Brain pericyte (primary cell): ENCODE measurements around the gene GRPEL1.

Experiments used
- DNase-seq: peaks from one replicate; pipeline ENCODE4 v3.0.0-alpha.2; 2012; ENCODE audit warnings: low read depth, low spot score

GRPEL1 gene

DNA sequence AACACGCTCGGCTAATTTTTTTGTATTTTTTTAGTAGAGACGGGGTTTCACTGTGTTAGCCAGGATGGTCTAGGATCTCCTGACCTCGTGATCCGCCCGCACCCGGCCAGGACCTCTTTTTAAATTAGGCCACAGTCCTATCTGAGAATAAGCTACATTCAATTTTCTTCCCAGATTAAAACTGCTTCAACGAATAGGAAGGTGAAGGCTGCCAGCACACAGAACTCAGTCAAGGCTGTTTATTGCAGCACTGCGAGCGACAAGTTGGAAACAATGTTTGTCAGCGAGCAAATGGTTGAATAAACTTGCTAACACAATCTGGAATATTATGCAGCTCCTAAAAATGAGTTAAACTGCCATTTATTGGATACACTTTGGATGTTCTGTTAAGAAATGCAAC lies 1.9 kb downstream of the GRPEL1 start:
- DNase-seq: no peak

DNA sequence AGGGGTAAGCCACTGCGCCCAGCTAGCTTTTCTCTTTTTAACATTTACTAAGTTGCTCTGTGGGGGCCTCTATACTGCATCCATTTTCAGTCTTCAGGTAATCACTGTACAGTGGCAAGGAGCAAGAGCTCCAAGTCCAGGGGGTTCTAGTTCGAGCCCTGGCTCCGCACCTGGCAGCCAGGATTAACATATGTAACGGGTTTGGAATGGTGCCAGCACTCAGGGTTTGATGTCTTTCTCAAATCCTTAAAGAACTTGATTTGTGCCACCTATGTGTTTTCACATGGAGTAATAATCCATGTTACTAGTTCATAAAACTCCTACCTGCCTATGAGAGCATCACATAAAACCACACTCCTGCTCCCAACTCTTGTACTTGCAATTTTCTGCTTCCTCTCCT lies 4.5 kb downstream of the GRPEL1 start:
- no peak for DNase-seq

DNA sequence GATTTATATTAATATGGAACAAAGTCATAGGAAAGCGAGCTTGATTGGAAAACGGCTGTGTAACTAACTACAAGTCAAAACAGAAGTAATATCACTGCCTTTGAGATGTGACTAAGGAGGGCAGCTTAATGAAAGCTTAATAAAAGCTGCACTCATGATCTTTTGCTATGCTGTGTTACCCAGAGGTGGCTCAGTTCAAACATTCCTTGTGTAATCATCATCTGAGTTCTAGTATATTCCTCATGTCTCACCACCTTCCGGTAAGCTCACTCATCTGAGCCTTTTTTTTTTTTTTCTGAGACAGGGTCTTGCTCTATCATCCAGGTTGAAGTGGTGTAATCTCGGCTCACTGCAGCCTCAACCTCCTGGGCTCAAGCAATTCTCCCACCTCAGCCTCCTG lies 5.0 kb downstream of the GRPEL1 start:
- DNase-seq: no peak

DNA sequence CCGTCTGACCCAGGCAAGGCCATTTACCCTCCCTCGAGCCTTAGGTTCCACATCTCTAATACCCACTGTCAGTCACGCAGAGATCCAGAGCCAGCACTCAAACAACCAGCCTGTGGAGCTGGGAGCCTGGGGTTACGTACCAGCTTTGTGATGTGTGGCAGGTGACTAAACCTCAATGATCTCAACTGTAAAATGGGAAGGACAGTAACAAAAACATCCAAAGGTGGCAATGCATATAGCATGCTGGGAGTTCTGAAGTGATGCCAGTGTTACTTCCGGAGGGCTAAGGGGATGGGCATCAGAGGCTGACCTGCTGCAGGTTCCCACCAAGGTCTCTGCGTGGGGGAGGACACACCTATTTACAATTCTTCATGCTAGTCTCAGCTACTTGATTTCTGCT lies 6.0 kb downstream of the GRPEL1 start:
- DNase-seq: no peak

DNA sequence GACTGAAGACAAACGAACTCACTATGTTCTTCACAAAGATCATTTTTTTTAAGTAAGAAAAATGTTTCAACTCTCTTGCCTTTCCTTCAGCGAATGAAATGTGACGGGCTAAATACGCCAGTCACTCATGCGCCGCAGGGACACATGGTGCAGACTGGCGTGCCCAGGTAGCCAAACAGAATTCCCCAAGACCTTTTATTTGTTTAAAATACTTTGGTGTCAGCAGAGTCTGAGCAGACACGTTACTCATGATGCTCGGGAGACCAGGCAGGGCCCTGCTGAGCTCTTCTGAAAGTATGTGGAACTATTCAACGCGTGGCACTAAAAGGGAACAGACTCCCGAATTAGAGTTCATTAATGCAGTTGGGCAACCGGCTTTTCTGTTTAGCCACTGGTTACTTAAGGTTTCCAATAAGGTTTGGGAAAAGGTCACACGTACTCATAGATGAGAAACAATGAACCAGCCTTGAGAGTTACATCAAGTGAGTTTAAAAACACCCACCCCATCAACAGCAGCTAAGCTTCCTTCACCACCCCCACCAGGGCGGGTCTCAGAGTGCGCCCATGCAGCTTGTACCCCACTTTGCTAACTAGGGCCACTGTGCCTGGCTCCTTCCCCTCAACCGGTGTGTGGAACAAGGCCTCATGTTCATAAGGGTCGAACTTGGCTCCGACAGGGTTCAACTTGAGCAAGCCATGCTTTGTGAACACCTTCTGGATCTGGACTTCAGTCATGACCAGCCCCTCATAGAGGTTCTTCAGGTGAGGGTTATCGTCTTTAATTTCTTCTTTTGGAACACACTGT lies 7.3 kb downstream of the GRPEL1 start:
- no peak for DNase-seq

DNA sequence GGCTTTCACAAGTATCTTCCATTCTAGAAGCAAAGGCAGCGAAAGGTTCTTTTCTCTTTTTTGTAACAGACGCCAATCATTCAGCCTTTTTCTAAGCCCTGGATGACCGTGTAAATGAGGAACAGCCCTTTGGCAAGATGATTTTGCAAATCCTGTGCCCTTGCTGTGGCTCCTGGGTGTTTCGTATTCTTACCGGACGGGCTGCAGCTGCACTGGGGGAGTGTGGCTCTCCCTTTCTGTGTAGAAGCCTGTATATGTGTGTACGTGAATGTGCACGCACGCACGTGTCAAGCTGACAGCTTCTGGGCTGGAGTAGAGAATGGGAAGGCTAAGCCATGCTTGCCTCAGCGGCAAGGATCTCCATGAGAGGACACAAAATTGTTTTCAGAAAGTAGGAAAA lies 8.2 kb downstream of the GRPEL1 start:
- no peak for DNase-seq

DNA sequence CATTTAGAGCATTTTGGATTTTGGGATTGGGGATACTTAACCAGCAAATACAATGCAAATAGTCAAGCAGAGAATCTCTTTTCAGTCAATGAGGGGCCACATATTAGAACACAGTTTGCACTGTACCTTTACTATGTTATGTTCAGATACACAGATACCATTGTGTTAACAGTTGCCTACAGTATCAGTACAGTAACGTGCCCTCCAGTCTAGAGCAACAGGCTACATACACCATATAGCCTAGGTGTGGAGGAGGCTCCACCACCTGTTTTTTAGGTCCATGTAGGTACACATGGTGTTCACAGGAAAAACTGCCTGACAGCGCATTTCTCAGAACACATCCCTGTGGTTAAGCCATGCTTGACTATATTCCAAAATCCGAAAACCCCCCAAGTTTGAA lies 9.1 kb downstream of the GRPEL1 start:
- DNase-seq: no peak

DNA sequence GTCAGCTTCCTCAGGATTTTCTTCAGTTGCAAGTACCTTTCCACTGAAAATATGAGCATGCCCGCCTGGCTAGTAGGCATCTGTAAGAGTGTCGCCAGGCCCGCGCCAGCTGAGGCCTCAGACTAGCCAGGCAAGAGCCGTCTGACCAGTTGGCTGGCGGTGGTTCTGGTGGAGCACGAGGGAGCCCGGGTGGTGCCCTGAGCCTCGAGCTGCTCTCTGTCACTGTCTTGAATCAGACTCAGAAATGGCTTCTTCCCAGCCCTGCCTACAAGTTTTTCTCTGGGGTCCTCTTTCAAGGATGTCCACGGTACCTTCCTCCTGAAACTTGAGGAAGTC lies 11.9 kb downstream of the GRPEL1 start:
- DNase-seq: no peak

DNA sequence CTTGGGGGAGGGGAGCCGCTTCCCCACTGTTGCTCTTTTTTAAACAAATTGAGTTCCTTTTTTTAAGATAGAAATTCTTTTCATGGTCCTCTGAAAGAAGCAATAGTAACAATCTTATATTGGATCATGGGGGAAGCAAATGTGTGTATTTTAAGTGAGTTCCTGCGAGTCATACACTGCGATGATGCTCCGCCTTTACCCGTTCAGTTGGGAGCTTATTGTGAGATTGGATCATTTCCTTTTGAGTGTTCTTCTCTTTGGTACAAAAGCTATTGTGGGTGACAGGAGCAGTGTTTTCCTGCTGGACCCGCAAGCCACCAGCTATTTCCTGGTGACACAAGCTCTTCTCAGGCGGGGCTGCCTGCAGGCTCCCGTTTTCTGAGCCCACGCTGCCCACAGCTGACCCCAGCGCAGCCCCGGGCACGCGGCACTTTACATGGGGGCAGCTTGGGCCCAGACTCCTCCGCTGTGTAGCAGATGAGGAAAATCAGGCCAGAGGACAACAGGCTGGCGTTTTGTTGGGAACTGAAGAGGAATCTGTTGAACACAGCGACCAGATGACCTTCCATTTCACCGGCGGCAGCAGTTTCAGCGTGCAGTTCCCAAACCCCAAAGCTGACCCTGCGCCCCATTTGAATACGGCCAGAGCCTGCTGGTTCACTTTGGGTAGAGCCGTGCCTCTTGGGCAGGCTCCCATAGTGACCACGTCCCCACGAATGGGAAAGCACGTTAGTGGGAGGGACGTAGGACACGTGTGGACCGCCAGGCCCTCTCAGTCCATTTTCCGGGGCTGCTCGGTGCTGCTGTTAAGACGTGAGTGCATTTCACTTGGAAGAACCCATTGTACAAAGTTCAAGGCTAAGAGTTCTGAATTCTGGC lies 12.5 kb downstream of the GRPEL1 start:
- no peak for DNase-seq

DNA sequence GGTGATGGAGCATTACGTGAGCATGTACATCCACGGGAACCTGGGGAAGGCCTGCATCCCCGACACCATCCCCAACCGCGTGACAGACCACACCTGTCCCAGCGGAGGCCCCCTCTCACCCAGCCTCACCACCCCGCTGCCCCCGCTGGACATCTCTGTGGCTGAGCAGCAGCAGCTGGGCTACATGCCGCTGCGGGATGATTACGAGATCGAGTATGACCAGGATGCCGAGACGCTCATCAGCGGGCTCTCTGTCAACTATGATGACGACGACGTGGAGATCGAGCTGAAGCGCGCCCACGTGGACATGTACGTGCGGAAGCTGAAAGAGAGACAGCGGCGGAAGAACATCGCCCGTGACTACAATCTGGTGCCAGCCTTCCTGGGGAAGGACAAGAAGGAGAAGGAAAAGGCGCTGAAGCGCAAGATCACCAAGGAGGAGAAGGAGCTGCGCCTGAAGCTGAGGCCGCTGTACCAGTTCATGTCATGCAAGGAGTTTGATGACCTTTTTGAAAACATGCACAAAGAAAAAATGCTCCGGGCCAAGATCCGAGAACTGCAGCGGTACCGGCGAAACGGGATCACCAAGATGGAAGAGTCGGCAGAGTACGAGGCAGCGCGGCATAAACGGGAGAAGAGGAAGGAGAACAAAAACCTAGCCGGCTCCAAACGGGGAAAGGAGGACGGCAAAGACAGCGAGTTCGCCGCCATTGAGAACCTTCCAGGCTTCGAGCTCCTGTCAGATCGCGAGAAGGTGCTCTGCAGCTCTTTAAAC lies 13.6 kb downstream of the GRPEL1 start:
- DNase-seq: no peak

DNA sequence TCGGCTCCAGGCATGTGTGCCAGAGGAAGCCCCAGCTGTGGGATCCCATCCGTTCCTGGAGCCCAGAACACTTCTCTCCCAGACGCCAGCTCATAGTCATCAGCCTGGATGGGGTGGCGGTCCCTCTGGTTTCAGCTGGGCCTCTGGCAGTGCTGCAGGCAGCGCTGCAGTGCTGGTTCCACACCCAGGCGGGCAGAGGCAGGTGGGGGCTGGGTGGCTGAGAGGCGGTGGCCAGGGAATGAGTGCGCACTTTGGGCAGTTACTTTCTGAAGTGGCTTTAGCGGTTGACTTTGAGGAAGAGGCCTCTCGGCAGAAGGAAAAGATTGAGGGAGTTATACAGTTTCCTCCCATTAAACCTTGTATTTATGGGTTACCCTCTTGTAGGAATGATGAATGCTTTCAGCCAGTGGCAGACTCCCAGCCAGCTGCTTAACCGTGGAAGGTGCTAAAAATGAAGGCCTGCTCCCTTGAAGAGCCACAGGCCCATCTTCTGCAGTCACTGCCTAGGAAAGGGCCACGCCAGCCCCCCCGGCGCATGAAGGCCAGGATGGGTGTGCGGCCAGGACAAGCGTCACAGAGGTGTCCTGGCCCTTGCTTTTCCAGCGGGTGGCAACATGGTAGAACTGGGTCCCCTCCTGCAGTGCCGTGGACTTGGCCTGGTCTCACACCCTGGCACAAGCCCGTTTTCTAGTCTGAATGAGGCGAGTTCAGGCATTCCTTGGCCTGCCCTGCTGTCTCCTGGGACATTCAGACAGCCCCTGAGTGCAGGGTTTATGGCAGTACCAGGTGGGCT lies 14.7 kb downstream of the GRPEL1 start:
- DNase-seq: no peak

DNA sequence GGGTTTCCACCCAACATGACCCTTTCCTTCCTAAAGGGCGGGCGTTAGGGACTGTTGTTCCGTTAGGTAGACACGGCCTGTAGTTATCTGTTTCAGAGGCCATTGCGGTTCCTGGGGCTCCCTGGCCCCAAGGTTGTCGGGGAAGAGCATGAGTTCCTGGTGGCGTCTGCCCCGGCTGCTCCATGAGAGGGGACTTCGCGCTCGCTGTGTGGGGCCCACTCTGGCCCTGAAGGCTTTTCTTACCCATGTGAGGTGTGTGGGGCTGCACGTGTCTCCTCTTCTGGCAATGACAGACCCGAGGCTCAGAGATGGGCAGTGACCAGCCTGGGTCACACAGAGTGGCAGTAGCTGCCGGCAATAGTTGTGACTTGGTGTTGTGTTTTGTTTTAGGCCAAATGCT lies 15.6 kb downstream of the GRPEL1 start:
- DNase-seq: no peak

DNA sequence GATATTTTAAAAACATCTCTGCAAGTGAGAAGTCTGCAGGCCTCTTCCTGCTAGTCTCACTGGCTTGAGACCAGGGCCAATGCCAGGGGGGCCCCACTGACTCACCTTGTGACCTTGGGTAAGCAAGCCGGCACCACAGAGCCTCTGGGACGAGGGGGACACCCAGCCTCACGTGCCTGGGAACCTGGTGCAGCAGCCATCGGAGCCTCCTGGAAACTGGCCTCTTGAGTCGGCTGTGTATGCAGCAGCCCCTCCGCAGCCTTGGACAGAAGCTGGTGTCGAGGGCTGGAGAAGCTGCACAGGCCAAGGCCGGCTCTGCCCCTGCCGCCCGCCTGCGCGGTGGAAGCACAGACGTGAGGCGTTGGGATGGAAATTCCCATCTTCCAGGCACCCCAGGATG lies 16.0 kb downstream of the GRPEL1 start:
- DNase-seq: no peak

DNA sequence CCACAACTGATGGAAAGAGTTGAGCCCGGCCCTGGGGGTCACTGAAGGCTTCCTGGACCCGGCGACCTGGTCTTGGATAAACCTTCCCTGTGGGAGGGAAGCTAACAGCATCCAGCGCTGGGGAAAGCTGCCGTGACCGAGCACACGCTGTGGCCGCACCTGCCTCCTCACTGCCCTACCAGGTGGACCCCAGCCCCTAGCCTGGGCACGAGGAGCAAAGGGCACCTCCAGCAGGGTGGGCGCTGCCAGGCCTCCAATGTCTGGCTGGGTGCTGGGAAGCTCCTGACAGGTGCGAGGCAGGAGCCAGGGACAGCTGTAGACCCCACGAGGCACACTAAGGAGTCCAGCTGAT lies 16.7 kb downstream of the GRPEL1 start:
- DNase-seq: no peak

DNA sequence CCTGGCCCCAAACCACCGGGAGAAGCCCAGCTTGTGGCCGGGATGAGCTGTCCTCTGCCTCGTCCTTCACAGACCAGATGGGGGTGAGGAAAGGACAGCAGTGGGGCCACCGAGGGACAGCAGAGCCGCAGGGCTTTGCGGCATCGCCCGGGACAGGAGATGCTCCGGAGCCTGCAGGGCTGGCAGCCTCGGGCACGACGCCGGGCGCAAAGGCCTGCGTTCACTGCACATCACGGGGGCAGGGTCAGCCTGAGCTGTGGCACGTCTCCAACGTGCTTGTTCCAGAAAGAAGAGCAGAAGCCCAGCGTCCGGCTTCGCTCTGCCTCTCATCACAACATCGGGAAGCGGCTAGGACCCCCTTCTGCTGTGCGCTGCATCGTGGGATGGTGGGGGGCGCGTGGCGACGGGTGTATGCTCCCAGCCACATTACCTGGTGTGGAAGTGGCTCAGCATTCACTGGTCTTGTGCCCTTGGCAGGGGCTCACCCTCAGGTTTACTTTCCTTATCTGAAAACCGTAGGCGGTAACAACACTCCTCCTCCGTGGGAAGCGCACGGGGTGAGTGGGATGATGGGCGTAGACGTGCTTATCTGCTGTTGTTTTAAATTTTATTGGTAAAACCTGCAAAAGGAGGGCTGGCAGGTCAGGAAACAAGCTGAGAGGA lies 17.3 kb downstream of the GRPEL1 start:
- DNase-seq: no peak

DNA sequence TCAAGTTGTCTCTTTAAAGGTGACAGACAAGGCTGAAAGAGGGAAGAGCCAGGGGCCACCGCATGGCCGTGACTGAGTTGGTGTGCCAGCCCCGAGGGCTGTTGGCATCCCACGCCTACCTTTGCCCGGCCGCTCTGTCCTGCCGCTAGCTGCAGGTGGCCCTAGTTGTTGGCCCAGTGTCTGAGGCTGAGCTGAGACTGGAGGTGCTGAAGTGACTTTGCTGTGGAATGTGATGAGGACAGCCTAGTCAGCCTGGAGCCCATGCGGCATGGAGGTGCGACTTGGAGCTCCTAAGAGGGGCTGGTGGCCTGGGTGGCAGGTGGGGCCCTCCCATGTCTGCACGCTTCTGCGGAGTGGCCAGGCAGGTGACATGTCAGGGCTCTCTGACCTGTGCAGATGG lies 18.1 kb downstream of the GRPEL1 start:
- no peak for DNase-seq

DNA sequence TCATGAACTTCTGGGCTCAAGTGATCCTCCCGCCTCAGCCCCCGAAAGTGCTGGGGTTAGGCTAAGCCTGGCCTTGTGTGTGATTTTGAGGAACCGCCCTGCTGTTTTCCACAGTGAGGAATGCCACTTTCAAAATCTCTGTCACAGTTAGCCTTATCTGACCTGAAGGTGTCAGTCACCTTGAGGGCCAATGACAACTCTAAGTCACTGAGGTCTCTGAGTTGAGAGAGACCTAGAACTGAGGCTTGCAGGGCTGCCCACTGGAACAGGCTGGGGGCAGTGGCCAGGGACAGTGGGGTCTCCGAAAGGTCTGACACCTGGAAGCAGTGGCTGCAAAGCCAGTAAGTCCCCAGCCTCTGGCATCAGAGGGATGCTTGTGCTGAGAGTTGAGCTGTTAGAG lies 18.6 kb downstream of the GRPEL1 start:
- no peak for DNase-seq

DNA sequence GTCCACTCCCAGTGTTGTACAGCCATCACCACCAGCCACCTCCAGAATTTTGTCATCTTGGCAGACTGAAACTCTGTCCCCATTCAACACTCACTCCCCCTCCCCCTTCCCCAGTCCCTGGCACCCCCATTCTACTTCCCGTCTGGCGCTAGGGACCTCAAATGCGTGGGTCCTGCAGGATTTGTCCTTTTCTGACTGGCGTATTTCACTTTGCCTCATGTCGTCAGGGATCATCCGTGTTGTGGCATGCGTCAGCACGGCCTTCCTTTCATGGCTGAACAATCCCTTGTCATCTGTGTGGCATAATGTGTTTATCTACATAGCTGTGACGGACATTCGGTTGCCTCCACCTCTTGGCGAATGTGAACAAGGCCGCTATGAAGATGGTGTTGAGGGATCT lies 19.2 kb downstream of the GRPEL1 start:
- no peak for DNase-seq

DNA sequence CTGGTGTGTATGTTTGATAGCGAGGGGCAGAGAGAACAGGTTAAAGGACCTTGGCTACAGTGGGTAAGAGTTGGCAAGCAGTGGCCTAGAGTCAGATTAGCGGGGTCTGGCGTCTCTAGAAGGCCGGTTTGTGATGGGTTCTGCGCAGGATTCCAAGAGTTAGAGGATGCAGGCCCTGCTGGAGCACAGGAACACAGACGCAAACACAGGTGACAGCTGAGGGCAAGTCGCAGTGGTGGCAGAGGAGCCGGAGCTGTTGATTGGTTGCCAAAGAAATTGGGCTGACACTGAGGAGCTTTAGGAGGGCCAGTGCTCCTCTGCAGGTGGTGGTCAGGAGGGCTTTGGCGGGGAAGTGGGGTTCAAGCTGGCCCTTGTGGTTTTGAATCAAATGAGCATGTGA lies 20.9 kb downstream of the GRPEL1 start:
- DNase-seq: no peak

DNA sequence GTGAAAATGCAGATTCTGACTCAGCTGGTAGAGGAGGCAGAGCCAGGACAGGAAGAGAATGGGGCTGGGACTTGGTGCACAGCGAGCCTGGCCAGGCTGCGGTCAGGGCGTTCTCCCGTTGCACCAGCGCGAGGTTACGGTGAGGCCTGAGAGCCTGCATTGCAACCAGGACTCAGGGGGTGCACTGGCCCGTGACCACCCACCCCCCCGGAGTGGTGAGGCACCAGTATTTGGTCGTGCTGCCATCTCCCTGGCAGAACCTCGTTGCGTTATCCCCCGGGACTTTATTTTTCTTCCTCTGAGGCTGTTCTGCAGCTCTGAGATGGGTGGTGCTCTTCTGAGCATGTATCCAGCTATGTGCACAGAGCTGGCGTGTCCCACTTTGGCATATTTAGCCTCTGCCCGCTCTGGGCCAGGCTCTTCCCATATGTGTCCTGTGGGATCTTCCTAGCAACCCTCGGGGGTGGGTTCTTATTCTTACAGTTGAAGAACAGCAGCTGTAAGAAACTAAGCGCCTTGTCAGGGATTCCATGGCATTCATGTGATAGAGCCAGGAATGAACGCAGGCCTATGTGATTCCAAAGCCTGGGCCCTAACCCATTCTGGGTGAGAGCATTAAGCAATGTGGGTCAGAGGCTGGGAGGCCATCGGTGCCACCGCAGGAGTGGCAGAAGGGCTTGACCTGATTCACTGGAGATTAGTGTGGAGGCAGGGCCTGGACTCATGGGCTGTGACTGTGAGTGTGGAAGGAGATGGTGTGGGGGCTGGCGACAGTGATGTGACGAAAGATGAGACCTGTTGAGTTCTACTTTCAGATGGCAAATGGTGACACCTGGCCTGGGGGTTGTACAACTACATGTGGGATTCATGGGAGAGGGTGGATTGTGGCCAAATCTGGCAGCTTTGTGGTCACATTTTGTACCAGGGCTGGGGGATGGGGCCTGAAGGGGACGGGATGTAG lies 21.6 kb downstream of the GRPEL1 start:
- DNase-seq: no peak
